Muscle layer of colon (tissue), 2 donors: ENCODE data around the gene LRRC70.

Experiments
- H3K27ac ChIP-seq: one replicate; pipeline ENCODE4 v1.7.0; 2013; ENCODE audit warnings: low read depth, mild to moderate bottlenecking, low read length, moderate library complexity
- H3K27me3 ChIP-seq, 2 donors: one replicate each; pipeline ENCODE4 v1.7.0; 2013; ENCODE audit warnings: low read length in 2 of 2, mild to moderate bottlenecking in 2 of 2; ENCODE audit not compliant: insufficient read depth in 2 of 2, control insufficient read depth in 1 of 2
- H3K36me3 ChIP-seq: one replicate; pipeline ENCODE4 v1.7.0; 2013; ENCODE audit warnings: mild to moderate bottlenecking, low read length; ENCODE audit not compliant: insufficient read depth
- H3K4me1 ChIP-seq: one replicate; pipeline ENCODE4 v1.7.0; 2013; ENCODE audit warnings: mild to moderate bottlenecking, low read length; ENCODE audit not compliant: insufficient read depth
- H3K4me3 ChIP-seq, 2 donors: one replicate each; pipeline ENCODE4 v1.7.0; 2013; ENCODE audit warnings: low read length in 2 of 2, low read depth in 1 of 2, mild to moderate bottlenecking in 1 of 2, moderate library complexity in 1 of 2
- H3K9ac ChIP-seq: one replicate; pipeline ENCODE4 v1.7.0; 2013; ENCODE audit warnings: low read length
- H3K9me3 ChIP-seq: one replicate; pipeline ENCODE4 v1.7.0; 2013; ENCODE audit warnings: mild to moderate bottlenecking, low read length
- donor health status: abdominal sarcoma.
- donor health status: Adenocarcinoma of cecum.

LRRC70 gene

GRCh38 chr5:62575489-62575888 lies 3.1 kb upstream of the LRRC70 start:
- Histone ChIP-seq H3K4me1 (no peaks in the 10 kb centered on the region), H3K4me3 (no peak overlapping the region), H3K36me3 (no peaks in the 10 kb centered on the region), H3K27ac (no peak overlapping the region), H3K9ac (no peak overlapping the region), H3K27me3 (no peaks in the 10 kb centered on the region), H3K9me3 (no peaks in the 10 kb centered on the region)

- Histone ChIP-seq H3K4me1 (no peaks in the 10 kb centered on the region), H3K9me3 (no peaks in the 10 kb centered on the region), H3K27ac (no peak overlapping the region), H3K4me3 (no peak overlapping the region), H3K9ac (no peak overlapping the region), H3K27me3 (no peaks in the 10 kb centered on the region), H3K36me3 (no peaks in the 10 kb centered on the region)
Observed at GRCh38 chr5:62576570-62577170, 1.9 kb upstream of the LRRC70 start.

- Histone ChIP-seq H3K9me3 (no peaks in the 10 kb centered on the region), H3K36me3 (no peaks in the 10 kb centered on the region), H3K27me3 (no peaks in the 10 kb centered on the region), H3K9ac (no peak overlapping the region), H3K4me3 (no peak overlapping the region), H3K27ac (no peak overlapping the region), H3K4me1 (no peaks in the 10 kb centered on the region)
Observed at GRCh38 chr5:62577488-62577887, 1.1 kb upstream of the LRRC70 start.

- H3K9ac ChIP-seq = no peak overlapping the region
- H3K4me3 ChIP-seq = no peak overlapping the region
- H3K27ac ChIP-seq = no peak overlapping the region
- H3K4me1 ChIP-seq = no peaks in the 10 kb centered on the region
- no peaks in the 10 kb centered on the region for H3K9me3 ChIP-seq
- H3K27me3 ChIP-seq = no peaks in the 10 kb centered on the region
- no peaks in the 10 kb centered on the region for H3K36me3 ChIP-seq
Observed at GRCh38 chr5:62579761-62580160, 1.1 kb downstream of the LRRC70 start.

GRCh38 chr5:62581836-62582597 lies 3.4 kb downstream of the LRRC70 start:
- Histone ChIP-seq H3K9ac (no peak overlapping the region), H3K27me3 (no peaks in the 10 kb centered on the region), H3K4me3 (no peak overlapping the region), H3K36me3 (no peaks in the 10 kb centered on the region), H3K4me1 (no peaks in the 10 kb centered on the region), H3K9me3 (no peaks in the 10 kb centered on the region), H3K27ac (no peak overlapping the region)

- no peaks in the 10 kb centered on the region for H3K4me1 ChIP-seq
- no peak overlapping the region for H3K9ac ChIP-seq
- H3K27me3 ChIP-seq = no peaks in the 10 kb centered on the region
- no peak overlapping the region for H3K4me3 ChIP-seq
- no peak overlapping the region for H3K27ac ChIP-seq
- no peaks in the 10 kb centered on the region for H3K9me3 ChIP-seq
- peaks cover 7% of the 10 kb centered on the region for H3K36me3 ChIP-seq
Observed at GRCh38 chr5:62584391-62584790, 5.8 kb downstream of the LRRC70 start.

GRCh38 chr5:62585306-62585705 lies 6.7 kb downstream of the LRRC70 start:
- Histone ChIP-seq H3K36me3 (peaks cover 7% of the 10 kb centered on the region), H3K9me3 (no peaks in the 10 kb centered on the region), H3K4me1 (no peaks in the 10 kb centered on the region), H3K9ac (no peak overlapping the region), H3K27ac (no peak overlapping the region), H3K27me3 (no peaks in the 10 kb centered on the region), H3K4me3 (no peak overlapping the region)

- no peak overlapping the region for H3K27ac ChIP-seq
- no peak overlapping the region for H3K9ac ChIP-seq
- no peak overlapping the region for H3K4me3 ChIP-seq
- no peaks in the 10 kb centered on the region for H3K27me3 ChIP-seq
- H3K9me3 ChIP-seq = no peaks in the 10 kb centered on the region
- no peaks in the 10 kb centered on the region for H3K4me1 ChIP-seq
- H3K36me3 ChIP-seq = peaks cover 7% of the 10 kb centered on the region
Observed at GRCh38 chr5:62585751-62586150, 7.1 kb downstream of the LRRC70 start.

- Histone ChIP-seq H3K27ac (no peak overlapping the region), H3K4me3 (no peak overlapping the region), H3K9me3 (no peaks in the 10 kb centered on the region), H3K9ac (no peak overlapping the region), H3K36me3 (peaks cover 7% of the 10 kb centered on the region), H3K4me1 (no peaks in the 10 kb centered on the region), H3K27me3 (no peaks in the 10 kb centered on the region)
Observed at GRCh38 chr5:62587737-62588136, 9.1 kb downstream of the LRRC70 start.

GRCh38 chr5:62588668-62589067 lies 10.0 kb downstream of the LRRC70 start:
- no peak overlapping the region for H3K4me3 ChIP-seq
- H3K27ac ChIP-seq = no peak overlapping the region
- H3K9me3 ChIP-seq = no peaks in the 10 kb centered on the region
- no peaks in the 10 kb centered on the region for H3K4me1 ChIP-seq
- H3K27me3 ChIP-seq = no peaks in the 10 kb centered on the region
- peaks cover 7% of the 10 kb centered on the region for H3K36me3 ChIP-seq
- no peak overlapping the region for H3K9ac ChIP-seq

- H3K4me3 ChIP-seq = no peak overlapping the region
- H3K9me3 ChIP-seq = no peaks in the 10 kb centered on the region
- peaks cover 9% of the 10 kb centered on the region for H3K36me3 ChIP-seq
- H3K27ac ChIP-seq = no peak overlapping the region
- no peaks in the 10 kb centered on the region for H3K4me1 ChIP-seq
- H3K27me3 ChIP-seq = no peaks in the 10 kb centered on the region
- H3K9ac ChIP-seq = no peak overlapping the region
Observed at GRCh38 chr5:62589504-62589903, 10.9 kb downstream of the LRRC70 start.

- Histone ChIP-seq H3K9me3 (no peaks in the 10 kb centered on the region), H3K4me3 (no peak overlapping the region), H3K4me1 (no peaks in the 10 kb centered on the region), H3K36me3 (peaks cover 13% of the 10 kb centered on the region), H3K27me3 (no peaks in the 10 kb centered on the region), H3K27ac (no peak overlapping the region), H3K9ac (no peak overlapping the region)
Observed at GRCh38 chr5:62590387-62590786, 11.8 kb downstream of the LRRC70 start.
